Lung (tissue), 12 donors: ENCODE results near the gene GLDN. TPM values are rescaled to one million over a fixed set of nuclear protein-coding genes. Genes with fewer than 3 reads are reported as not detected.
A peak's percentile ranks its signal among the peaks of the same experiment; 100 is the strongest.

Source experiments
- ATAC-seq: fragments of 200-7000 bp; cut with Tn5 transposase; one replicate; pipeline ENCODE4 v1.9.1; 2020; ENCODE audit warnings: moderate number of reproducible peaks; ENCODE audit not compliant: insufficient read depth, low FRiP score
- DNase-seq, 3 donors: peaks; one replicate each; pipeline ENCODE4 v3.0.0-alpha.2; 2013 to 2017
- H3K27ac ChIP-seq, 2 donors: one replicate each; pipeline ENCODE4 v1.5.1; 2013; ENCODE audit warnings: mild to moderate bottlenecking in 2 of 2, moderate library complexity in 2 of 2, control low read depth in 1 of 2, inconsistent platforms in 1 of 2, low read depth in 1 of 2, low read length in 1 of 2
- H3K27me3 ChIP-seq, 3 donors: one replicate each; pipeline ENCODE4 v1.5.1; 2013; ENCODE audit warnings: low read length in 2 of 3; ENCODE audit not compliant: control insufficient read depth in 3 of 3, insufficient read depth in 3 of 3
- H3K36me3 ChIP-seq, 4 donors: one replicate each; pipeline ENCODE4 v1.5.1; 2013; ENCODE audit warnings: low read length in 4 of 4, mild to moderate bottlenecking in 1 of 4, moderate library complexity in 1 of 4; ENCODE audit not compliant: control insufficient read depth in 4 of 4, insufficient read depth in 4 of 4
- H3K4me1 ChIP-seq, 5 donors: one replicate each; pipeline ENCODE4 v1.5.1; 2013; ENCODE audit warnings: low read length in 5 of 5, mild to moderate bottlenecking in 2 of 5, moderate library complexity in 1 of 5; ENCODE audit not compliant: control insufficient read depth in 5 of 5, insufficient read depth in 5 of 5
- H3K4me3 ChIP-seq: one replicate; pipeline ENCODE4 v1.5.1; 2013; ENCODE audit warnings: mild to moderate bottlenecking, control low read depth, moderate library complexity
- H3K9ac ChIP-seq, 2 donors: one replicate each; pipeline ENCODE4 v1.5.1; 2013; ENCODE audit warnings: low read length in 2 of 2, control low read depth in 1 of 2; ENCODE audit not compliant: insufficient read depth in 1 of 2
- H3K9me3 ChIP-seq, 4 donors: one replicate each; pipeline ENCODE4 v1.5.1; 2013; ENCODE audit warnings: low read length in 3 of 4, mild to moderate bottlenecking in 1 of 4, moderate library complexity in 1 of 4; ENCODE audit not compliant: control insufficient read depth in 4 of 4, insufficient read depth in 3 of 4
- CTCF ChIP-seq: IDR thresholded peaks from 2 replicates; pipeline ENCODE4 v1.5.1; 2012; ENCODE audit warnings: mild to moderate bottlenecking; ENCODE audit errors: control extremely low read depth, extremely low read depth
- WGBS, 2 donors: extraction: QIAGEN DNeasy Blood & Tissue Kit; methylation state at CpG; one replicate each; pipeline ENCODE4 v1.1.7; 2013; 5-methylcytosine and 5-hydroxymethylcytosine counted together
- polyA plus RNA-seq, 2 donors: library from polyadenylated mRNA; stranded (reverse); fragments of 200-250 nt; gene quantifications; one replicate each; pipeline ENCODE4 v1.2.1, GENCODE V29; 2013
- total RNA-seq, 2 donors: library from RNA; depleted of rRNA in 1 of 2; stranded (reverse); fragments of >200 nt in 1 of 2; gene quantifications; one replicate each; pipeline ENCODE4 v1.2.1, GENCODE V29; 2014 to 2021
- donor health status: control.
- donor health status: control.
- donor health status: Bipolar disorder and iron deficiency.
- donor health status: healthy.
- donor health status: DM: yes; HTN: yes; CAD: no.

The GLDN gene
- total and polyA plus RNA-seq, 4 donors, result 0.82 to 75.8 (median 8.4) TPM

- H3K9ac ChIP-seq, result no peak overlapping the region
- peaks cover 0 to 1% (median 0%) of the 10 kb centered on the region in 4 donors for H3K9me3 ChIP-seq
- no peaks in the 10 kb centered on the region for H3K36me3 ChIP-seq
- DNase-seq, result peak in 1 of 3 donors; percentile 35
- H3K4me3 ChIP-seq, result no peak overlapping the region
- WGBS, 2 donors, result 59 to 81% methylated on average over 6 of the region's 6 CpGs
- no peaks in the 10 kb centered on the region for H3K27me3 ChIP-seq
- peaks cover 0 to 9% (median 5%) of the 10 kb centered on the region in 5 donors for H3K4me1 ChIP-seq
- no peak for TF ChIP-seq CTCF
- no peak for ATAC-seq
- peak overlapping the region in 1 of 2 donors; percentile 6 for H3K27ac ChIP-seq
These were observed 26.9 kb downstream of the GLDN start for GRCh38 chr15:51368307-51368706.

DNA sequence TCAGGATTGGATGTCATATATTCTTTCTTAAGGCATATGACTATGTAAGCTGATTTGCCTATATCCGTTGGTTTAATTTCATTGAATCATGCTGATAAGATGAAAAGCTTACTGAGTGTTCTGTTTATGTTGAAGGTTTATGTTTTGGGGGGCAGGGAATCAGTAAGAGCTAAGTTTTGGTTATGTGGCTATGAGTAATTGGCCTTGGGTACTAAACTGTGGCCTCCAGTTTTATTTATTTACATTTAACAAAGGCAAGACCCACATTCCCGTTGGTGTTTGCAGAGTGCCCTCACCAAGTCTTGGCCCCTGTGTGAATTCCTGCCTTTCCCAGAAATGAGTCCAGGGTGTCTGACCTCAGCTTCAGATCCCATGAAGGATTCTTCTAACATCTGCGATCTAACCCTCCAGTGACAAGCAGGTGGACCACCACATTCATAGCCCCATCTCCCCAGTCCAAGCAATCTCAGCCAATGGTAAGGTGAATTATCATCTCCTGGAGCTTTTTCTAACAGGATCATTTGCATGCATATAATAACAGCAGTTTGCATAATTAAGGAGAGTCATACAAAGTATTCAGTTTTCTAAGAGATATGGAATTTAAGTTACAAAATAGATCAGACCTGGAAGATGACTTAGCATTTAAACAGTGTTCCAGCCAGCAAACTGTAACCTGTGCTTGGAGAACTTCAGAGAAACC, 27.4 kb downstream of the GLDN start:
- Histone ChIP-seq H3K9ac (no peak overlapping the region), H3K4me1 (peaks cover 0 to 9% (median 5%) of the 10 kb centered on the region in 5 donors), H3K4me3 (no peak overlapping the region), H3K27ac (no peak overlapping the region), H3K27me3 (no peaks in the 10 kb centered on the region), H3K9me3 (peaks cover 0 to 1% (median 0%) of the 10 kb centered on the region in 4 donors), H3K36me3 (no peaks in the 10 kb centered on the region)
- WGBS, 2 donors, result 60 to 78% methylated on average over 3 of the region's 3 CpGs
- no peak for ATAC-seq
- no peak for DNase-seq
- no peak for TF ChIP-seq CTCF

- H3K9ac ChIP-seq, result no peak overlapping the region
- H3K36me3 ChIP-seq, result no peaks in the 10 kb centered on the region
- no peak overlapping the region for H3K4me3 ChIP-seq
- no peak overlapping the region for H3K27ac ChIP-seq
- no peak for TF ChIP-seq CTCF
- no peaks in the 10 kb centered on the region for H3K27me3 ChIP-seq
- peaks cover 0 to 1% (median 0%) of the 10 kb centered on the region in 4 donors for H3K9me3 ChIP-seq
- ATAC-seq (no peak), DNase-seq (no peak)
- H3K4me1 ChIP-seq, result peaks cover 0 to 9% (median 5%) of the 10 kb centered on the region in 5 donors
- WGBS, 2 donors, result 82 to 89% methylated on average over 1 of the region's 1 CpG
These were observed 28.0 kb downstream of the GLDN start for GRCh38 chr15:51369451-51369761.

GRCh38 chr15:51371266-51371665, 29.8 kb downstream of the GLDN start:
- Histone ChIP-seq H3K9ac (no peak overlapping the region), H3K4me3 (no peak overlapping the region), H3K9me3 (no peaks in the 10 kb centered on the region), H3K36me3 (no peaks in the 10 kb centered on the region), H3K27ac (no peak overlapping the region), H3K27me3 (no peaks in the 10 kb centered on the region), H3K4me1 (peaks cover 0 to 9% (median 5%) of the 10 kb centered on the region in 5 donors)
- no peak for ATAC-seq
- no peak for TF ChIP-seq CTCF
- WGBS, 2 donors, result 70 to 82% methylated on average over 1 of the region's 1 CpG
- DNase-seq, result peak in 1 of 3 donors; percentile 8
